Neural progenitor cell (in vitro differentiated cells): Measurements from ENCODE around the gene IQGAP3.

Experiments used
- CTCF ChIP-seq: fragments of 200-600 bp; sonication (generic); IDR thresholded peaks from 2 replicates; pipeline ENCODE4 v1.5.1; 2017; ENCODE audit warnings: antibody characterized with exemption, mild to moderate bottlenecking
- EZH2 ChIP-seq: fragments of 200-600 bp; sonication (generic); IDR thresholded peaks from 2 replicates; pipeline ENCODE4 v1.6.1; 2017; ENCODE audit warnings: antibody characterized with exemption, mild to moderate bottlenecking, moderate library complexity

- TF ChIP-seq EZH2 (no peak), CTCF (no peak)
Measured at GRCh38 chr1:156508955-156509234, 63.5 kb downstream of the IQGAP3 start.
